Measurements from ENCODE around the gene ZNF160. TPM values are rescaled to one million over a fixed set of nuclear protein-coding genes. Genes with fewer than 3 reads are reported as not detected.

Gene ZNF160
- total and polyA plus RNA-seq, 9 of the 15 experiments (the other 6 are each of a cell fraction or from before 2014, with no cell fraction given), result 3.6 to 22.1 (median 11.8) TPM

DNA sequence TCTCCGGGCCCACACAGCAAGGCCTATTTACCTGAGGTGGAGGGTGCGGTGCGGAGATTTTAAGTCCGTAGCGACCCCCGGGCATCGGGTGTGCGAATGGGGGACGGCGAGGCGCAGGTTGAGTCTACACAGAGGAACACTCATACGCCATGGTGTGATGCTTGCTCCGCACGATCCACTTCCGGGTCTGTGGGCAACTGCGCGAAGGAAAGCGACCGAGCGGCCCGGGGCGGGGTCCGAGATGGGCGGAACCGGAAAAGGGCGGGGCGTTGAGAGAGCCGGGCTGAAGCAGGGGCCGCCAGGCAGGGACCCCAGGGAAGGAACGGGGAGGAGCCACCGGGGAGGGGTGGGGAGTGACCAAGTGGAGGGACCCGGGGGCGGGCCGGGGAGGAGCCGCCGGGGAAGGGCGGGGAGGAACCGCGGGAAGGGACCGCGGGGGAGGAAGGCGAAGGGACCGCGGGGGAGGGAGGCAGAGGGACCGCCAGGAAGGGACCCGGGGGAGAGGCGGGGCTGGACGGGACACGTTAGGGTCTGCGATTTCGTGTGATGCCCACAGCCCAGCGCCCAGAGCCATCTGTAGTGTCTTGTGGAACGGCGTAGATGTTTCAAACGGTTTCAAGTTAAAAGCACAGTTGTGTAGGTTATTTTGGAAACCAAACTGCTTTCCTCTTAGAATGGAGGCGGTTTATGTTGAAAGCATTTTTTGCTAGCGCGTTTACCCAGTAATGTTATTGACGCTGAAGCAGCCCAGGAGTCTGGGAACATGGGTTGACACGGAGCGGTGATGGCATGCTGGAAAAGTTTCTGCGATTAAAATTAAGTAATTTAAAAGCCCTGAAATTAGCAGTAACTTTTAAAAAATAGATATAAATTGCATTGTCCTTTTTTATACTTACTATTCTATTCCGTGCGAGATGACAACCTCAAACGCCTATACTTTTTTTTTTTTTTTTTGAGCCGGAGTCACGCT is at the start of gene ZNF160 (continued):
- TF ChIP-seq PCBP2 (IDR thresholded peaks at IDR 0.05; ENCODE audit: low read depth, low read length, poor library complexity, severe bottlenecking), result no peak
- TF ChIP-seq CSDE1 (IDR thresholded peaks at IDR 0.05), result no peak
- TF ChIP-seq, protein P1, sequence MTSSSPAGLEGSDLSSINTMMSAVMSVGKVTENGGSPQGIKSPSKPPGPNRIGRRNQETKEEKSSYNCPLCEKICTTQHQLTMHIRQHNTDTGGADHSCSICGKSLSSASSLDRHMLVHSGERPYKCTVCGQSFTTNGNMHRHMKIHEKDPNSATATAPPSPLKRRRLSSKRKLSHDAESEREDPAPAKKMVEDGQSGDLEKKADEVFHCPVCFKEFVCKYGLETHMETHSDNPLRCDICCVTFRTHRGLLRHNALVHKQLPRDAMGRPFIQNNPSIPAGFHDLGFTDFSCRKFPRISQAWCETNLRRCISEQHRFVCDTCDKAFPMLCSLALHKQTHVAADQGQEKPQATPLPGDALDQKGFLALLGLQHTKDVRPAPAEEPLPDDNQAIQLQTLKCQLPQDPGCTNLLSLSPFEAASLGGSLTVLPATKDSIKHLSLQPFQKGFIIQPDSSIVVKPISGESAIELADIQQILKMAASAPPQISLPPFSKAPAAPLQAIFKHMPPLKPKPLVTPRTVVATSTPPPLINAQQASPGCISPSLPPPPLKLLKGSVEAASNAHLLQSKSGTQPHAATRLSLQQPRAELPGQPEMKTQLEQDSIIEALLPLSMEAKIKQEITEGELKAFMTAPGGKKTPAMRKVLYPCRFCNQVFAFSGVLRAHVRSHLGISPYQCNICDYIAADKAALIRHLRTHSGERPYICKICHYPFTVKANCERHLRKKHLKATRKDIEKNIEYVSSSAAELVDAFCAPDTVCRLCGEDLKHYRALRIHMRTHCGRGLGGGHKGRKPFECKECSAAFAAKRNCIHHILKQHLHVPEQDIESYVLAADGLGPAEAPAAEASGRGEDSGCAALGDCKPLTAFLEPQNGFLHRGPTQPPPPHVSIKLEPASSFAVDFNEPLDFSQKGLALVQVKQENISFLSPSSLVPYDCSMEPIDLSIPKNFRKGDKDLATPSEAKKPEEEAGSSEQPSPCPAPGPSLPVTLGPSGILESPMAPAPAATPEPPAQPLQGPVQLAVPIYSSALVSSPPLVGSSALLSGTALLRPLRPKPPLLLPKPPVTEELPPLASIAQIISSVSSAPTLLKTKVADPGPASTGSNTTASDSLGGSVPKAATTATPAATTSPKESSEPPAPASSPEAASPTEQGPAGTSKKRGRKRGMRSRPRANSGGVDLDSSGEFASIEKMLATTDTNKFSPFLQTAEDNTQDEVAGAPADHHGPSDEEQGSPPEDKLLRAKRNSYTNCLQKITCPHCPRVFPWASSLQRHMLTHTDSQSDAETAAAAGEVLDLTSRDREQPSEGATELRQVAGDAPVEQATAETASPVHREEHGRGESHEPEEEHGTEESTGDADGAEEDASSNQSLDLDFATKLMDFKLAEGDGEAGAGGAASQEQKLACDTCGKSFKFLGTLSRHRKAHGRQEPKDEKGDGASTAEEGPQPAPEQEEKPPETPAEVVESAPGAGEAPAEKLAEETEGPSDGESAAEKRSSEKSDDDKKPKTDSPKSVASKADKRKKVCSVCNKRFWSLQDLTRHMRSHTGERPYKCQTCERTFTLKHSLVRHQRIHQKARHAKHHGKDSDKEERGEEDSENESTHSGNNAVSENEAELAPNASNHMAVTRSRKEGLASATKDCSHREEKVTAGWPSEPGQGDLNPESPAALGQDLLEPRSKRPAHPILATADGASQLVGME (CRISPR knock-in tag; IDR thresholded peaks at IDR 0.05), result no peak
- TF ChIP-seq ZNF140 (CRISPR knock-in tag; IDR thresholded peaks at IDR 0.05), result no peak
- no peak for TF ChIP-seq POU5F1 (IDR thresholded peaks at IDR 0.05; ENCODE audit: borderline replicate concordance, low read depth, low read length, partially characterized antibody)
- TF ChIP-seq, protein P2, sequence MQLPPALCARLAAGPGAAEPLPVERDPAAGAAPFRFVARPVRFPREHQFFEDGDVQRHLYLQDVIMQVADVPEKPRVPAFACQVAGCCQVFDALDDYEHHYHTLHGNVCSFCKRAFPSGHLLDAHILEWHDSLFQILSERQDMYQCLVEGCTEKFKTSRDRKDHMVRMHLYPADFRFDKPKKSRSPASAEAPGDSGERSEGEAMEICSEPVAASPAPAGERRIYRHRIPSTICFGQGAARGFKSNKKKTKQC (CRISPR knock-in tag; IDR thresholded peaks at IDR 0.05), result no peak; the same call in 1 of the 2 replicates
- no peak for TF ChIP-seq ZNF165 (CRISPR knock-in tag; IDR thresholded peaks at IDR 0.05; ENCODE audit: borderline replicate concordance)
- no peak for TF ChIP-seq ZNF707 (CRISPR knock-in tag; conservative IDR thresholded peaks at IDR 0.05)
- no peak for TF ChIP-seq SNRNP70 (optimal IDR thresholded peaks at IDR 0.05; ENCODE audit: low read depth, low read length)
- TF ChIP-seq ZNF551 (CRISPR knock-in tag; IDR thresholded peaks at IDR 0.05), result no peak
- TF ChIP-seq ZNF217 (CRISPR knock-in tag; IDR thresholded peaks at IDR 0.05), result no peak
- peak; percentile 67 for TF ChIP-seq SP1 (CRISPR knock-in tag; IDR thresholded peaks at IDR 0.05)
- no peak for TF ChIP-seq KDM2B (CRISPR knock-in tag; IDR thresholded peaks at IDR 0.05)
- no peak for TF ChIP-seq CEBPG (CRISPR knock-in tag; IDR thresholded peaks at IDR 0.05)
- no peak for TF ChIP-seq CEBPG (tag; conservative IDR thresholded peaks at IDR 0.05 in 1 of 2, IDR thresholded peaks at IDR 0.05 in 1 of 2)
- peak; percentile 20; the same call in 1 of the 2 replicates for TF ChIP-seq ETV5 (CRISPR knock-in tag; IDR thresholded peaks at IDR 0.05; ENCODE audit: low read depth)
- TF ChIP-seq POLR2G (IDR thresholded peaks at IDR 0.05; ENCODE audit: low read depth, low read length), result peak; percentile 92
- TF ChIP-seq SIN3B (IDR thresholded peaks at IDR 0.05; ENCODE audit: low read depth), result no peak
- TF ChIP-seq TAF1 (IDR thresholded peaks at IDR 0.05; ENCODE audit: control insufficient read depth, extremely low read depth, insufficient read depth, low read length, severe bottlenecking), result peak; percentile 89
- no peak for TF ChIP-seq ZNF76 (CRISPR knock-in tag; IDR thresholded peaks at IDR 0.05; ENCODE audit: borderline replicate concordance)
- no peak for TF ChIP-seq ZNF75A (CRISPR knock-in tag; IDR thresholded peaks at IDR 0.05)
- no peak for TF ChIP-seq RBBP5 (IDR thresholded peaks at IDR 0.05; ENCODE audit: borderline replicate concordance, insufficient read depth, low read length, poor library complexity, severe bottlenecking)

Data from K562 (cell line).